Breast epithelium (tissue), 3 donors: ENCODE results near the gene ZC3H12D.

Source experiments
- POLR2A ChIP-seq: fragments of 450-650 bp; IDR thresholded peaks from one replicate; pipeline ENCODE4 v1.6.1; 2016; ENCODE audit warnings: antibody characterized with exemption, mild to moderate bottlenecking, moderate library complexity
- POLR2AphosphoS5 ChIP-seq, 3 donors: sonication (generic); formaldehyde crosslinking; IDR thresholded peaks; one replicate each; pipeline ENCODE4 v1.6.1; 2017; ENCODE audit warnings: antibody characterized with exemption in 3 of 3
- TF ChIP-seq, protein P1 (sequence below), 3 donors: fragments of 450-650 bp; IDR thresholded peaks; one replicate each; pipeline ENCODE4 v1.5.1; 2016 to 2017; ENCODE audit warnings: antibody characterized with exemption in 3 of 3, mild to moderate bottlenecking in 3 of 3, moderate library complexity in 3 of 3

DNA sequence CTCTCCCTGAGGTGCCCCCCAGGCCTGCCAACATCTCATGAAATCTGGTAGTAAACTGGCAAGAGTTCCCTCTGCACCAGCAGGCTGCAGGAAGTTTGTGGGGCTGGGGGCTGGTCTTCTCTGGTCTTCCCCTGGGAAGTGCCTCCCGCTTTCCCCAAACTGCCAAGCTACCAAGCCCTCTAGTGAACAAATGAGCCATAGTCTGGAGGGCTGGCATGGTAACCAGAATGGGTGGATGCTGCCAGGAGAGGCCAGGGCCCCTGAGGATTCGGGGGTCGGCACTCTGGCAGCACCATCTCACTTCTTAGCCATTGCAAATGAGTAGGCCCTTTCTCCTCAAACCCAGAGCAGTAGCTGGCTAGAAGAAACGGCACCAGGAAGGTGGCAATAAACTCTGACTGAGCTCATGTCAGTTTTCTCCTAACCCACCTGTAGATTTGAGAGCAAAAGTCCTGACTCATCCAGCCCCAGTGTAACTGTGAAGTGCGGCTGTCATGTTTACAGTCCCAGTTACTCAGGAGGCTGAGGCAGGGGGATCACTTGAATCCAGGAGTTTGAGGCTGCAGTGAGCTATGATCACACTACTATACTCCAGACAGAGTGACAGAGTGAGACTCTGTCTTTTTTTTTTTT, 35.9 kb downstream of the ZC3H12D start:
- TF ChIP-seq, protein P1, sequence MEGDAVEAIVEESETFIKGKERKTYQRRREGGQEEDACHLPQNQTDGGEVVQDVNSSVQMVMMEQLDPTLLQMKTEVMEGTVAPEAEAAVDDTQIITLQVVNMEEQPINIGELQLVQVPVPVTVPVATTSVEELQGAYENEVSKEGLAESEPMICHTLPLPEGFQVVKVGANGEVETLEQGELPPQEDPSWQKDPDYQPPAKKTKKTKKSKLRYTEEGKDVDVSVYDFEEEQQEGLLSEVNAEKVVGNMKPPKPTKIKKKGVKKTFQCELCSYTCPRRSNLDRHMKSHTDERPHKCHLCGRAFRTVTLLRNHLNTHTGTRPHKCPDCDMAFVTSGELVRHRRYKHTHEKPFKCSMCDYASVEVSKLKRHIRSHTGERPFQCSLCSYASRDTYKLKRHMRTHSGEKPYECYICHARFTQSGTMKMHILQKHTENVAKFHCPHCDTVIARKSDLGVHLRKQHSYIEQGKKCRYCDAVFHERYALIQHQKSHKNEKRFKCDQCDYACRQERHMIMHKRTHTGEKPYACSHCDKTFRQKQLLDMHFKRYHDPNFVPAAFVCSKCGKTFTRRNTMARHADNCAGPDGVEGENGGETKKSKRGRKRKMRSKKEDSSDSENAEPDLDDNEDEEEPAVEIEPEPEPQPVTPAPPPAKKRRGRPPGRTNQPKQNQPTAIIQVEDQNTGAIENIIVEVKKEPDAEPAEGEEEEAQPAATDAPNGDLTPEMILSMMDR (IDR thresholded peaks at IDR 0.05): no peak
- TF ChIP-seq POLR2A (no peak), POLR2AphosphoS5 (IDR thresholded peaks at IDR 0.05) (no peak)
